CD14-positive monocyte (primary cell): ENCODE results near the gene TBX10. TPM values are rescaled to one million over a fixed set of nuclear protein-coding genes. Genes with fewer than 3 reads are reported as not detected.

Experiments used
- DNase-seq, 3 donors: peaks; one replicate each; pipeline ENCODE4 v3.0.0-alpha.2; 2011 to 2022
- H2AFZ ChIP-seq: 2 replicates; pipeline ENCODE4 v1.6.0; 2012; ENCODE audit warnings: mild to moderate bottlenecking, low read depth, low read length, inconsistent platforms; ENCODE audit not compliant: insufficient read depth, poor library complexity, severe bottlenecking
- H3K27ac ChIP-seq, 2 donors: 1 replicate in 1 of 2; 2 replicates in 1 of 2; pipeline ENCODE4 v1.5.1; 2012 to 2013; ENCODE audit warnings: low read length in 2 of 2, control low read depth in 1 of 2, inconsistent platforms in 1 of 2, low read depth in 1 of 2, mild to moderate bottlenecking in 1 of 2
- H3K27me3 ChIP-seq, 2 donors: one replicate each; pipeline versions ENCODE4 v1.6.0 to v1.6.1; 2011 to 2013; ENCODE audit warnings: low read length in 2 of 2; ENCODE audit not compliant: control insufficient read depth in 2 of 2, insufficient read depth in 2 of 2
- H3K36me3 ChIP-seq, 2 donors: replicated peaks in 1 of 2; 1 replicate in 1 of 2; 2 replicates in 1 of 2; pipeline versions ENCODE4 v1.5.1 to v1.6.1; 2012 to 2013; ENCODE audit warnings: low read length in 2 of 2, control low read depth in 1 of 2, inconsistent platforms in 1 of 2, mild to moderate bottlenecking in 1 of 2; ENCODE audit not compliant: insufficient read depth in 2 of 2, control insufficient read depth in 1 of 2
- H3K4me1 ChIP-seq, 2 donors: 1 replicate in 1 of 2; 2 replicates in 1 of 2; pipeline versions ENCODE4 v1.5.1 to v1.6.1; 2012 to 2013; ENCODE audit warnings: low read length in 2 of 2, control low read depth in 1 of 2, inconsistent platforms in 1 of 2, mild to moderate bottlenecking in 1 of 2, moderate library complexity in 1 of 2; ENCODE audit not compliant: insufficient read depth in 2 of 2, control insufficient read depth in 1 of 2
- H3K4me2 ChIP-seq: replicated peaks from 2 replicates; pipeline ENCODE3; 2012; ENCODE audit warnings: low read length, moderate library complexity, mild to moderate bottlenecking; ENCODE audit not compliant: poor library complexity, severe bottlenecking; ENCODE audit errors: extremely low read depth
- H3K4me3 ChIP-seq, 3 experiments: fragments of 200-600 bp in 1 of 3; sonication (generic) in 1 of 3; replicated peaks in 1 of 3; 1 replicate in 2 of 3; 2 replicates in 1 of 3; pipeline ENCODE4 v1.5.1; 2011 to 2013; ENCODE audit warnings: low read length in 3 of 3, mild to moderate bottlenecking in 3 of 3, control low read depth in 2 of 3, low read depth in 2 of 3, inconsistent platforms in 1 of 3, moderate library complexity in 1 of 3
- H3K79me2 ChIP-seq: 2 replicates; pipeline ENCODE4 v1.6.0; 2012; ENCODE audit warnings: mild to moderate bottlenecking, control low read depth, inconsistent platforms, low read length, moderate library complexity; ENCODE audit not compliant: insufficient read depth
- H3K9ac ChIP-seq: 2 replicates; pipeline ENCODE4 v1.6.0; 2017; ENCODE audit warnings: low read length, mild to moderate bottlenecking; ENCODE audit not compliant: insufficient read depth, poor library complexity, severe bottlenecking
- H3K9me3 ChIP-seq, 2 donors: replicated peaks in 1 of 2; 1 replicate in 1 of 2; 2 replicates in 1 of 2; pipeline versions ENCODE4 v1.5.1 to v1.6.1; 2012 to 2013; ENCODE audit warnings: low read length in 2 of 2, control low read depth in 1 of 2; ENCODE audit not compliant: control insufficient read depth in 1 of 2, insufficient read depth in 1 of 2
- H4K20me1 ChIP-seq: 2 replicates; pipeline ENCODE4 v1.6.0; 2012; ENCODE audit warnings: mild to moderate bottlenecking, low read length, control low read depth, moderate library complexity; ENCODE audit not compliant: insufficient read depth
- H3K27ac Mint-ChIP-seq, 7 donors: one replicate each; pipeline ENCODE4 v1.8.0; 2020; ENCODE audit warnings: mild to moderate bottlenecking in 7 of 7, mixed read lengths in 7 of 7, moderate library complexity in 6 of 7, inconsistent platforms in 2 of 7
- H3K27me3 Mint-ChIP-seq, 3 donors: one replicate each; pipeline ENCODE4 v1.8.0; 2021 to 2022; ENCODE audit warnings: low read depth in 3 of 3, mild to moderate bottlenecking in 3 of 3, mixed read lengths in 3 of 3, moderate library complexity in 3 of 3, inconsistent platforms in 1 of 3
- H3K36me3 Mint-ChIP-seq, 2 donors: one replicate each; pipeline ENCODE4 v1.8.0; 2020; ENCODE audit warnings: mixed read lengths in 2 of 2, inconsistent platforms in 1 of 2, mild to moderate bottlenecking in 1 of 2
- H3K4me1 Mint-ChIP-seq: one replicate; pipeline ENCODE4 v1.8.0; 2020; ENCODE audit warnings: mild to moderate bottlenecking, mixed read lengths
- H3K4me3 Mint-ChIP-seq, 2 donors: one replicate each; pipeline ENCODE4 v1.8.0; 2020; ENCODE audit warnings: mild to moderate bottlenecking in 2 of 2, mixed read lengths in 2 of 2, moderate library complexity in 1 of 2
- H3K9me3 Mint-ChIP-seq, 7 donors: one replicate each; pipeline ENCODE4 v1.8.0; 2020 to 2022; ENCODE audit warnings: mixed read lengths in 7 of 7, mild to moderate bottlenecking in 6 of 7, moderate library complexity in 6 of 7, inconsistent platforms in 2 of 7
- WGBS: methylation state at CpG from one replicate; pipeline ENCODE4 v1.1.5; 2013; ENCODE audit warnings: missing lambda C conversion rate; ENCODE audit not compliant: insufficient coverage; 5-methylcytosine and 5-hydroxymethylcytosine counted together
- intact Hi-C, 2 donors: fragments of 100-400 bp; cut with micrococcal nuclease; formaldehyde crosslinking; loops; one replicate each; pipeline versions ENCODE4 v1.15.0 to v1.15.1; 2023
- polyA plus RNA-seq, 3 donors: library from polyadenylated mRNA; depleted of rRNA in 1 of 3; unstranded in 2 of 3; stranded (reverse) in 1 of 3; fragments of 300-500 nt in 2 of 3; fragments of >200 nt in 1 of 3; fragmentation: Illumina TruSeq in 2 of 3; gene quantifications; 1 replicate in 2 of 3; 2 replicates in 1 of 3; pipeline ENCODE4 v1.2.3, GENCODE V29; 2012 to 2021
- TF ChIP-seq, protein P1 (sequence below): fragments of 200-600 bp; IDR thresholded peaks from one replicate; pipeline ENCODE4 v1.8.0; 2022; ENCODE audit warnings: antibody characterized with exemption, mild to moderate bottlenecking

Gene TBX10
- polyA plus RNA-seq, 3 donors = not detected

DNA sequence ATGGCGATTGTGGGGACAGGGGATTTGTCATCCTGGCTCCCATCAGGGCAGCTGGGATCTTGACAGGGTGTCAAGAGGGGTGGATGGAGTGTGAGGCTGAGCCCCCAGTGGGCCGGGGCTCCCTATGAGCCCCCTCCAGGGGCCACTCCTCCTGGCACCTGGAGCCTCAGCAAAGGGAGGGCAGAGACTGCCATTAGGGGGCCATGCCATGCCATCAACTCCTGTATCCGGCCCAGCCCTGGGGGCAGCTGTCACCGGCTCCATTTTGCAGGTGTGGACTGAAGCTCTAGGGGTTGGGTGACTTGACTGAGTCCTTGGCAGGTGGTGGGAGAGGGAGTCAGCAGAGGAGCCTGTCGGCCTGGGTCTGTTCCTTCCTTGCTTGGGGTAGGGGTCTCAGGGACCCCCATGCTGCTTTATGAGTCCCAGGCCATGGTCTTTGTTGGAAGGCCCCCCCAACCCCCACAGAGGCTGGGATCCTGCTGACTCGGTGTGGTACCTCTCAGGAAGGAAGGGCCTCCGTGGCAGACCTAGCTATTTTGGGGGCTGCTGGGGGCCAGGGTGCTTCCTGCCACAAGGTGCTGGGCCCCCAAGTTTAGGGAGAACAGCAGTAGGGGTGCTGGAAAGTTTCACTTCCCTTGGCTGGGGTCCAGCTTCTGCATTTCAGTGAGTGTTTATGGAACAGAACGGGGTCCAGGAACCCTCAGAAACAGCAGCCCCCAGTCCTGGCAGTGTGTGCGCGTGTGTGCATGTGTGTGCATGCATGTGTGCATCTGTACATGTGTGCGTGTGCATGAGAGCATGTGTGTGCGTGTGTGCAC lies 9.4 kb upstream of the TBX10 start:
- Histone ChIP-seq H3K27ac (no peak overlapping the region), H3K79me2 (no peaks in the 10 kb centered on the region), H2AFZ (peak overlapping the region; percentile 17), H4K20me1 (no peaks in the 10 kb centered on the region), H3K4me2 (peak overlapping the region; percentile 75), H3K9me3 (peaks cover 2 to 5% of the 10 kb centered on the region in 2 donors), H3K4me3 (peak overlapping the region in 1 of 3 experiments; percentile 82), H3K9ac (no peak overlapping the region), H3K4me1 (peaks cover 41 to 50% of the 10 kb centered on the region in 2 donors), H3K36me3 (no peaks in the 10 kb centered on the region), H3K27me3 (peaks cover 0 to 20% of the 10 kb centered on the region in 2 donors)
- intact Hi-C loops = no loop called here
- peaks cover 15 to 33% (median 29%) of the 10 kb centered on the region in 3 donors for H3K27me3 Mint-ChIP-seq
- WGBS = 5% methylated on average over 9 of the region's 12 CpGs
- TF ChIP-seq, protein P1, sequence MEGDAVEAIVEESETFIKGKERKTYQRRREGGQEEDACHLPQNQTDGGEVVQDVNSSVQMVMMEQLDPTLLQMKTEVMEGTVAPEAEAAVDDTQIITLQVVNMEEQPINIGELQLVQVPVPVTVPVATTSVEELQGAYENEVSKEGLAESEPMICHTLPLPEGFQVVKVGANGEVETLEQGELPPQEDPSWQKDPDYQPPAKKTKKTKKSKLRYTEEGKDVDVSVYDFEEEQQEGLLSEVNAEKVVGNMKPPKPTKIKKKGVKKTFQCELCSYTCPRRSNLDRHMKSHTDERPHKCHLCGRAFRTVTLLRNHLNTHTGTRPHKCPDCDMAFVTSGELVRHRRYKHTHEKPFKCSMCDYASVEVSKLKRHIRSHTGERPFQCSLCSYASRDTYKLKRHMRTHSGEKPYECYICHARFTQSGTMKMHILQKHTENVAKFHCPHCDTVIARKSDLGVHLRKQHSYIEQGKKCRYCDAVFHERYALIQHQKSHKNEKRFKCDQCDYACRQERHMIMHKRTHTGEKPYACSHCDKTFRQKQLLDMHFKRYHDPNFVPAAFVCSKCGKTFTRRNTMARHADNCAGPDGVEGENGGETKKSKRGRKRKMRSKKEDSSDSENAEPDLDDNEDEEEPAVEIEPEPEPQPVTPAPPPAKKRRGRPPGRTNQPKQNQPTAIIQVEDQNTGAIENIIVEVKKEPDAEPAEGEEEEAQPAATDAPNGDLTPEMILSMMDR = no peak
- H3K36me3 Mint-ChIP-seq = no peaks in the 10 kb centered on the region
- peaks cover 2 to 11% (median 4%) of the 10 kb centered on the region in 7 donors for H3K9me3 Mint-ChIP-seq
- H3K27ac Mint-ChIP-seq = peak overlapping the region in 1 of 7 donors; percentile 40
- DNase-seq = peak; percentile 48 to 69 (median 56)
- H3K4me1 Mint-ChIP-seq = peaks cover 45% of the 10 kb centered on the region
- H3K4me3 Mint-ChIP-seq = peak overlapping the region in 1 of 2 donors; percentile 67

DNA sequence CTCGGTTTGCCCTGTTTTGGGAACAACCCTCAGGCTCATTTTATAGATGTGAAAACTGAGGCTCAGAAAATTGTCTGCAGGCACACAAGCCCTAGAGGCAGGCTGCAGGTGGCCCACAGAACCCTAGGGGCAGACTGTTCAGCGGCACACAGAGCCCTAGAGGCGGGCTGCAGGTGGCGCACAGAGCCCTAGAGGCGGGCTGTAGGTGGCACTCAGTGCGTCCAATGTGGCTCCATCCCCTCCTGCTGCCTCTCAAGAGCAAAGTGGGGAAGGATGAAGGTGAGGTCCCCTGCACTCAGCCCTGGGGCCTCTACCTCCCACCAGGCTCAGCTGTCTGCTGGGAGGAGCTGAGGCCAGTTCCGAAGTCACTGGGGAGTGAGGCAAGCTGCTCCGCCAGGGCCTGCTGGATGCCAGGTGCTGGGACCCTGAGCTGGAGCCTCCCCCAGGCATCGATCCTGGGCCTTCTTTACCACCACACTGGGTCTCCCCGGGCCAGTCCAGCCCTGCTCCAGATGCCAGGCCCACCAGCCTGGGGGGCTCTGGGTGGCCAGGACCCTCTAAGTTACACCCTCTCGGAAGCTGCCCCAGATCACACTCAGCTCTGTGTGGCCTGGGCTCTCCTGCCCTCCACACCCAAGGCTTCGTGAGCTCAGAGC lies 8.7 kb upstream of the TBX10 start:
- Mint-ChIP-seq H3K4me3 (peak overlapping the region in 1 of 2 donors; percentile 48), H3K27ac (no peak overlapping the region), H3K36me3 (no peaks in the 10 kb centered on the region), H3K27me3 (peaks cover 15 to 33% (median 29%) of the 10 kb centered on the region in 3 donors), H3K9me3 (peaks cover 3 to 13% (median 6%) of the 10 kb centered on the region in 7 donors), H3K4me1 (peaks cover 45% of the 10 kb centered on the region)
- Histone ChIP-seq H3K4me3 (no peak overlapping the region), H3K27ac (no peak overlapping the region), H3K79me2 (no peaks in the 10 kb centered on the region), H3K27me3 (peaks cover 0 to 20% of the 10 kb centered on the region in 2 donors), H3K4me1 (peaks cover 41 to 50% of the 10 kb centered on the region in 2 donors), H3K36me3 (no peaks in the 10 kb centered on the region), H2AFZ (peak overlapping the region; percentile 17), H4K20me1 (no peaks in the 10 kb centered on the region), H3K9me3 (peaks cover 4 to 10% of the 10 kb centered on the region in 2 donors), H3K9ac (no peak overlapping the region), H3K4me2 (no peak overlapping the region)
- 23% methylated on average over 8 of the region's 12 CpGs for WGBS
- intact Hi-C loops = no loop called here
- peak in 2 of 3 donors; percentile 9 to 25 for DNase-seq
- TF ChIP-seq, protein P1 = peak; percentile 28
